Osteocyte (in vitro differentiated cells): ENCODE data around the gene DLEC1. TPM values are rescaled to one million over a fixed set of nuclear protein-coding genes. Genes with fewer than 3 reads are reported as not detected.
A peak's percentile ranks its signal among the peaks of the same experiment; 100 is the strongest.

Source experiments
- DNase-seq: peaks from one replicate; pipeline ENCODE4 v3.0.0; 2021; ENCODE audit warnings: mixed read lengths; ENCODE audit not compliant: unreplicated experiment; ENCODE audit errors: extremely low spot score
- H3K27ac Mint-ChIP-seq: one replicate; pipeline ENCODE4 v1.8.0; 2021; ENCODE audit warnings: mild to moderate bottlenecking, mixed read lengths; ENCODE audit not compliant: unreplicated experiment
- H3K27me3 Mint-ChIP-seq: one replicate; pipeline ENCODE4 v1.8.0; 2021; ENCODE audit warnings: mixed read lengths; ENCODE audit not compliant: unreplicated experiment
- H3K36me3 Mint-ChIP-seq: one replicate; pipeline ENCODE4 v1.8.0; 2021; ENCODE audit warnings: mixed read lengths; ENCODE audit not compliant: unreplicated experiment
- H3K4me1 Mint-ChIP-seq: one replicate; pipeline ENCODE4 v1.8.0; 2021; ENCODE audit warnings: mixed read lengths; ENCODE audit not compliant: unreplicated experiment
- H3K4me3 Mint-ChIP-seq: one replicate; pipeline ENCODE4 v1.8.0; 2021; ENCODE audit warnings: mild to moderate bottlenecking, moderate library complexity, mixed read lengths; ENCODE audit not compliant: unreplicated experiment
- H3K9me3 Mint-ChIP-seq: one replicate; pipeline ENCODE4 v1.8.0; 2021; ENCODE audit warnings: mixed read lengths; ENCODE audit not compliant: unreplicated experiment
- CTCF ChIP-seq: fragments of 200-600 bp; sonication (generic); IDR thresholded peaks from 2 replicates; pipeline ENCODE4 v1.5.0; 2021; ENCODE audit warnings: antibody characterized with exemption, mild to moderate bottlenecking, moderate library complexity
- total RNA-seq: library from RNA; stranded (reverse); gene quantifications from 2 replicates; pipeline ENCODE4 v1.2.1, GENCODE V29; 2021

DLEC1 gene
- total RNA-seq, 1 donor from 2014 or later: 0.62 TPM

- H3K9me3 Mint-ChIP-seq: no peaks in the 10 kb centered on the region
- peak within 1 kb of the TSS; percentile 99 for H3K27ac Mint-ChIP-seq
- no peak for TF ChIP-seq CTCF
- no peaks in the 10 kb centered on the region for H3K36me3 Mint-ChIP-seq
- DNase-seq: peak; percentile 98
- H3K27me3 Mint-ChIP-seq: no peaks in the 10 kb centered on the region
- peak within 1 kb of the TSS; percentile 84 for H3K4me3 Mint-ChIP-seq
- H3K4me1 Mint-ChIP-seq: peaks cover 42% of the 10 kb centered on the region
Observed at GRCh38 chr3:38164952-38165721, 126.1 kb downstream of the DLEC1 start, which contains the start of gene OXSR1. OXSR1 (plus strand) TSS chr3:38165537; CDS start chr3:38165877, 340 bp downstream.

- Mint-ChIP-seq H3K4me1 (peaks cover 50% of the 10 kb centered on the region), H3K27ac (peak overlapping the region; percentile 99)
- no peak for DNase-seq
Observed at GRCh38 chr3:38165722-38166387, 126.8 kb downstream of the DLEC1 start.

GRCh38 chr3:38167591-38167990, 128.6 kb downstream of the DLEC1 start:
- no peaks in the 10 kb centered on the region for H3K9me3 Mint-ChIP-seq
- peak overlapping the region; percentile 45 for H3K4me3 Mint-ChIP-seq
- TF ChIP-seq CTCF: no peak
- H3K4me1 Mint-ChIP-seq: peaks cover 66% of the 10 kb centered on the region
- DNase-seq: no peak
- H3K27me3 Mint-ChIP-seq: no peaks in the 10 kb centered on the region
- peak overlapping the region; percentile 99 for H3K27ac Mint-ChIP-seq
- no peaks in the 10 kb centered on the region for H3K36me3 Mint-ChIP-seq

More at GRCh38 chr3:38165722-38166387, 126.8 kb downstream of the DLEC1 start:
- Mint-ChIP-seq H3K4me3 (peak overlapping the region; percentile 84), H3K27me3 (no peaks in the 10 kb centered on the region), H3K36me3 (no peaks in the 10 kb centered on the region), H3K9me3 (no peaks in the 10 kb centered on the region)
- TF ChIP-seq CTCF: no peak

GRCh38 chr3:38168151-38169026, 129.4 kb downstream of the DLEC1 start:
- no peaks in the 10 kb centered on the region for H3K36me3 Mint-ChIP-seq
- peak overlapping the region; percentile 99 for H3K27ac Mint-ChIP-seq

More at GRCh38 chr3:38168151-38169026, 129.4 kb downstream of the DLEC1 start:
- Mint-ChIP-seq H3K4me3 (peak overlapping the region; percentile 45), H3K4me1 (peaks cover 66% of the 10 kb centered on the region), H3K9me3 (no peaks in the 10 kb centered on the region), H3K27me3 (no peaks in the 10 kb centered on the region)
- DNase-seq: no peak
- no peak for TF ChIP-seq CTCF
